Stimulated activated CD4-positive, alpha-beta T cell treated with anti-CD3 and anti-CD28 coated beads, Interleukin-1b, Interleukin-23, amount 100 ng/mL, for 24 hours (primary cell): ENCODE measurements around the gene TMEM127.
"Not testable (repeated sequence)": the region's sequence is repeated elsewhere in the genome, so short reads cannot be mapped to it uniquely, and the experiment has no call there.

Source experiments
- DNase-seq, 4 experiments: peaks; one replicate each; pipeline ENCODE4 v3.0.0-alpha.2; 2020; ENCODE audit warnings: low read depth in 4 of 4, low spot score in 1 of 4

The TMEM127 gene

GRCh38 chr2:96241900-96242611 lies 23.7 kb downstream of the TMEM127 start:
- peak in 3 of 4 experiments; percentile 11 to 48 (median 27) for DNase-seq

GRCh38 chr2:96241227-96241626 lies 24.6 kb downstream of the TMEM127 start:
- no peak for DNase-seq

GRCh38 chr2:96240341-96241038 lies 25.3 kb downstream of the TMEM127 start:
- DNase-seq: no peak

- no peak for DNase-seq
Observed at GRCh38 chr2:96239745-96240264, 26.0 kb downstream of the TMEM127 start.

GRCh38 chr2:96239091-96239490 lies 26.7 kb downstream of the TMEM127 start:
- DNase-seq: no peak

- no peak for DNase-seq
Observed at GRCh38 chr2:96238266-96238665, 27.5 kb downstream of the TMEM127 start.

- DNase-seq: no peak
Observed at GRCh38 chr2:96236882-96237281, 28.9 kb downstream of the TMEM127 start.

GRCh38 chr2:96233880-96234316 lies 31.9 kb downstream of the TMEM127 start:
- DNase-seq: no peak

- no peak for DNase-seq
Observed at GRCh38 chr2:96233436-96233835, 32.4 kb downstream of the TMEM127 start.

GRCh38 chr2:96231316-96231715 lies 34.5 kb downstream of the TMEM127 start:
- DNase-seq: no peak

- no peak for DNase-seq
Observed at GRCh38 chr2:96225016-96225533, 40.7 kb downstream of the TMEM127 start.

- not testable (repeated sequence) for DNase-seq
Observed at GRCh38 chr2:96221106-96221505, 44.7 kb downstream of the TMEM127 start.

- DNase-seq: not testable (repeated sequence)
Observed at GRCh38 chr2:96219959-96220358, 45.8 kb downstream of the TMEM127 start.

GRCh38 chr2:96218508-96219131 lies 47.2 kb downstream of the TMEM127 start:
- no peak for DNase-seq

- no peak for DNase-seq
Observed at GRCh38 chr2:96214554-96214953, 51.2 kb downstream of the TMEM127 start.

- DNase-seq: no peak
Observed at GRCh38 chr2:96213379-96213778, 52.4 kb downstream of the TMEM127 start.

GRCh38 chr2:96212339-96212738 lies 53.5 kb downstream of the TMEM127 start:
- no peak for DNase-seq

GRCh38 chr2:96209729-96210085 lies 56.1 kb downstream of the TMEM127 start:
- DNase-seq: no peak

- no peak for DNase-seq
Observed at GRCh38 chr2:96209011-96209728, 56.6 kb downstream of the TMEM127 start.

- DNase-seq: peak; percentile 92 to 99 (median 96)
Observed at GRCh38 chr2:96208143-96209010, 57.4 kb downstream of the TMEM127 start, which contains the start of gene STARD7. TSS of gene STARD7 (minus strand) at chr2:96208827. CDS start at chr2:96208434, 393 bp downstream.
